Activated CD4-positive, alpha-beta T cell treated with anti-CD3 and anti-CD28 coated beads, Interleukin-2, Interleukin-6, amounts not matched to agents 100 ng/mL and 50 ng/mL, durations not matched to agents 16 hours and 8 hours (primary cell): Measurements from ENCODE around the gene MED12L.
A peak's percentile ranks its signal among the peaks of the same experiment; 100 is the strongest.

ENCODE experiments used
- DNase-seq: peaks from one replicate; pipeline ENCODE4 v3.0.0-alpha.2; 2020

The MED12L gene

GRCh38 chr3:151329363-151329762 lies 243.9 kb downstream of the MED12L start, which contains the start of gene P2RY13:
P2RY13 (minus strand) TSS chr3:151329549; CDS start chr3:151329528, 21 bp downstream.
- DNase-seq = no peak

GRCh38 chr3:151330379-151330778 lies 244.9 kb downstream of the MED12L start:
- DNase-seq = no peak

DNA sequence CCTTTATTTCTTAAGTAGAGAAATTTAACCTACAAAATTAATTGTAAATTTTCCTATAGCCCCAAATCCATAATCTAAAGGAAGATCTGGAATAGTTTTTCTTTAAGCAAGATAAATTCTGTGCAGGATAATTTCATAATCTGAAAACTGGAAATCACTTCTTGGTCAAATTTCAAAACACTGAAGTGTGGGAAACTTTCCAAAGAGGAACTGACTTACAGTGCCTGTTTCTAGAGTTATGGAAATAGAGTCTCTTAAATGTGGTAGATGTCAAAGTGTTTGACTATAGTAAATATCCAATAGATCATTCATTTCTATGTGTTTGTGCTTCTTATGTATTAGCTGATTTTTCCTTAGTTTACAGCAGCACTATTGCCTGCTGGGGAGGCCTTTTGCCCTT lies 245.4 kb downstream of the MED12L start:
- no peak for DNase-seq

GRCh38 chr3:151331696-151332095 lies 246.2 kb downstream of the MED12L start:
- DNase-seq = no peak

GRCh38 chr3:151345859-151346258 lies 260.4 kb downstream of the MED12L start:
- no peak for DNase-seq

- DNase-seq = no peak
These were observed 260.8 kb downstream of the MED12L start for GRCh38 chr3:151346292-151346691.

- DNase-seq = no peak
These were observed 262.0 kb downstream of the MED12L start for GRCh38 chr3:151347432-151347831.

DNA sequence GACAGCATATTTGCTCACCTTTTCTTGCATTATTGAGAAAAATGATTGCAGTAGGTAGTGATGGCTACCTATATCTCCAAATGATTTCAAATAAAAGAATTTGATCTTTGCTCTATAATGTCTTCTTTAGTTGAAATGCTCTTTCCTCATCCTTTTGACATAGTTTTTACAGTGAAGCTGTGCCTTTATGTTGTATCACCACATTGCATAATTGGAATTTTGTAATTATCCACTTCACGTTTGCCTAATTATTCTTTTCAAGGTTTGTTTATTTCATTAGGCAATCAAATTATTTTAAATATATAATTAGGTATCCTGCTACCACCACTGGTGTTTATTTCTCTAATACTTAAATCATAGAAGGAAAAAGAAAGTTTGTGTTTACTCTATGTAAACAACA lies 265.2 kb downstream of the MED12L start:
- no peak for DNase-seq

DNA sequence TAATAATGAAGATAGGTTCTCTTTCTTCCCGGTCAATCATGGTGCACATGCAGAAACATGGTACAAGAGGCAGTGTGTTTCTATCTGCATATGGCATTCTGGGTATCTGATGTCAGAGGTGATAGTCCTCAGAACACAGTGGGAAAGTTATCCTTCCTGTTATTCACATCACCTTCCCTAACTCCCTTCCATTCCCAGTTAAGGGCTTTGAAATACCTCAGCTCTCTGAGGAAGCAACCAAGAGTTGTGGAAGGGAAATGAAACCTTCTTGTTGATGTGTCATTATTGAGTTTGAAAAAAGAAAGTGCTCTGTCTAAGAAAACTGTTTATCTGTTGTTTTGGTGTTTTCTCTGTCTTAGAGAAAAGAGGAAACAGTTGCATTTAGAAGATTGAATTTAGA lies 265.8 kb downstream of the MED12L start:
- no peak for DNase-seq

DNA sequence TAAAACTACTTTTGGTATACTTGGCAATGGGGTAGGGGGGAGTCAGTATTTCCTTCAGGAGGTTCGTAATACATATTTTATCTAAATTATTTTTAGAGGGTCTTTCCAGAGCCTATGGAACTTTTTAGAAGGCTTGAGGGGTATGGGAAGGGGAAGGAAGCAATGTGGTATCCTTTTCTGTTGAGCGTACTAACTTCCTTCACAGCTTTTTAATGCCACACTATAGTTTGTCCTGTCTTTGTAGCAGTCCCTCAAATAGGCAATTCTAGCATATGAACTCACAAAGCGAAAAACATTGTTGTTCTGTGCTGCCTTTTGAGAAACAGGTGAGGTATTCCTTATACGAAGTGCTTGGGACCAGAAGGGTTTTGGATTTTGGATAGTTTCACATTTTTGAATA lies 266.2 kb downstream of the MED12L start:
- DNase-seq = no peak

DNA sequence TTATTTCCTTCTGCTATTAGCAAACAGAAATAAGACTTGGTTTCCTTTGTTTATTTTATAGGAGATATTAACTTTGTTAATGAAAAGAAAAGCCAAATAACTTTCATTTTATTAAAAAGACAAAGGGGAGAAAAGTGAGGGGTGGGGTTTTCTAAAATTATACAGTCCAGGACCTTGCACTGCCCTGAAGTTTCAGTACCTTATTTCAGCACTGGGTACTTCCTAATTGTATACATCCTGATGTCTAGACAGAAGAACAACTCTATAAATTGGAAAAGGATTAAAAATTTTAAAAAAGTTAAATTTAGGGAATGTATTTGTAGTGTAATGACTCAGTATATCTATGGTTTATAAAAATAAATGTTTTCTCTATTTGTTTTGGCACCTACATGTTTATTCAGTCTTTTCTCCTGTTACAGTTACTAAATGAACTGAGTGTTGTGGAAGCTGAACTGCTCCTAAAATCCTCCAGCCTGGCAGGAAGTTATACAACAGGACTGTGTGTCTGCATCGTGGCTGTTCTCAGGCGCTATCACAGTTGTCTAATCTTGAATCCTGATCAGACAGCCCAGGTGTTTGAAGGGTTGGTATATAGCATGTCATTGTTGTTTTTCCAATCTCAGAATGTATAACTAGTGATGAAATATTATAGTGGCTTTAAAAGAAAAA lies 271.5 kb downstream of the MED12L start:
- no peak for DNase-seq

DNA sequence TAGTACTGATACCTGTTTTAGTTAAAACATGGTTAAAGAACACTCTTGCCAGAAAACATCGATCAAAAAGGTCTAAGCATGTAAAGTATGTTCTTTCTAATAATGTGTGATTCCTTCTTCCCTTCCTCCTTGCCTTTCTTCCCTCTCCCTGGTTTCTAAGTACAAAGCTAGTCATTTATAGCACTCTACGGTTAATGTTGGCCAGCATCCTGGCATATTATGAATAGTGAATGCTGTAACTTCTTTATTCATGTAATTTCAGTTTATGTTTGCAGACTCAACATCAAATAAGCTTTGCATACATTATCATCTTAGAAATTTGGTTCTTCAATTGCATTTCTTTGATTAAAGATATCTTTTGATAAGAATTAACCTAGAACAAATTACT lies 272.0 kb downstream of the MED12L start:
- DNase-seq = no peak

GRCh38 chr3:151362751-151363174 lies 277.3 kb downstream of the MED12L start:
- no peak for DNase-seq

DNA sequence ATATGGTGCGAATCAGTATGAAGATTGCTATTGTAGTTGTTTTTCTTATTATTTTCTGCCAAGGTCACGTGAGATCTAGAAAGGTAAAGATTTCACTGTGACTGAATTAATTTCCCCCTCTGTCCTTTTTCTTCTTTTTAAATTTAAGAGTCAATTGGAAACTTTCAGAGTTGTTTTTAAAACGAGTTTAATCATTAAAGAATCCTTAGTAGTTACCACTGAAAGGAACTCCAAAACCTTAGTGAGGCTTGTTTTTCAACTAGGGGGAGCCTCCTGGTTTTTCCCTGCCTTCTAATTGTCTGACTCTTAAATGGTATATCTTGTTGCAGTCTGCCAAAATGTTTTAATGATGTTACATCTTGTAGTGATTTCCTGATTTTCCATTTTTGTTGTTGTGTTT lies 281.5 kb downstream of the MED12L start:
- no peak for DNase-seq

GRCh38 chr3:151367448-151367847 lies 282.0 kb downstream of the MED12L start:
- no peak for DNase-seq

DNA sequence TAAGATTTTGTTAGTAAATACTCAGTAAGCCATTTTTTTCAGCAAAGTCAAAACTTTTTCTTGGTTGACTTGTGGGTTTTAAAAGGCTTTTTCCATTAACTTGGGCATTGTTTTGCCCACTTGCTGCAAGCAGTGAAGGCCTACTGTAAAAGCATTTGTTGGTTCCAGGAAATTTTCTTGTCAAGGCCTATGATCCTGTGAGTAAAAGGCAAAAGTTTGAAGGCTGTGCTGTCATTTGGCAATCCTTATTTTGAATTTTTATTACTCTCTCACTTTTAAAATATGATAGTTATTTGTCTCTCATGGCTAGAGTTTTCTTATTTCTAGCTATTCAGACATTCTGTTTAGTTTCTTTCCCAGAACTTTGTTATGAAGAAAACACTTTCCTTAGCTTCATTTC lies 286.1 kb downstream of the MED12L start:
- DNase-seq = no peak

GRCh38 chr3:151372063-151372820 lies 286.8 kb downstream of the MED12L start:
- no peak for DNase-seq

DNA sequence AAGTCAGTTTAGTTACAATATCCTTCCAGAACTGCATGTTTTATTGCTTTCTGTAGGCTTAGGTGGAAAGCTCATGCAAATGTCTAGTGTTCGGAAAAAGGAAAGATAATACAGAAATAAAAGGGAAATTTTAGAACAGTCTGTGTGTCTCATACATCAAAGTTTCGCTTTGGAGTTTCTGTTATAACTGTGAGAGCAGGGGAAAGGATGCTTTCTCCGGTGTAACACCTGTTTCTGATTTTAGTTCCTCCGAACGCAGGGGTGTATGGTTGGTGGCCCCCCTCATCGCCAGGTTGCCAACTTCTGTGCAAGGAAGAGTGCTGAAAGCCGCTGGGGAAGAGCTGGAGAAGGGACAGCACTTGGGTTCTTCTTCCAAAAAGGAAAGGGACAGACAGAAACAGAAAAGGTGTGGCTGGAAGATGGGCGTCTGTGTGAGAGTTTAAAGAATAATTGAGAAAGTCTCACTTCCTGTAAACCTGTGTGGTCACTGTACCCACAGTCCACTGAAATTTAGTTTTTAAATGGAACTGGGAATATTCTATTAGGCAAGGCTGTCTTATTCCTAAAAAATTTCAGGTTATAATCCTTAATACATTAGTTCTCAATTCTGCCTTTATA lies 292.4 kb downstream of the MED12L start:
- DNase-seq = no peak

DNA sequence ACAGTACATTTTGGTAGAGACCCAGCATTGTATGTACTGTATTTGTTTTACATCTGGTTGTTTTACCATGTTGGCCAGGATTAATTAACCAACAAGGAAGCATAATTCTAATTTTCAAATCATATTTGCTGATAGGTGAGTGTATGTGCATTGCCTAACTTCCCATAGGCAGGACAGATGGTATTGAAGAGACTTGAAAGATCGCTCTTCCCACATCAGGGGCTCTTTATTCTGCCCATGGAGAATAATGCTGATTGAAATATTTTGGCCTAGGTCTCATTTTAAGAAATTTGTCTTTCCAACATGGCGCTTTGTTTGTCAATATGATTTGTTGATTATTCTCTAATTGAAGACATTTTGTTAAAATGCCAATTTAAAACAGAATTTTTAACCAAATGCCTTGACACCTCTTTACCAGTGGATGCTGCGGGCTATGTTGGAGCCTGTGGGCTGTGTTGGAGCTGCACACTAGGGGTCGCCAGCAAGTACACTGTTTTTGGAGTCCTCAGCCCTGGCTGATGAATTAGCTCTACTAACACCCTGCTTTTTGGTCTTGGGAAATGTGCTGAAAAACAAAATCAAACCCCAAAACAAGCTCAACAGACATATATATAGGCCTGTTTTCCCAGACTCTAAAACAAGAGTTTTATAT lies 293.7 kb downstream of the MED12L start:
- DNase-seq = peak; percentile 24

DNA sequence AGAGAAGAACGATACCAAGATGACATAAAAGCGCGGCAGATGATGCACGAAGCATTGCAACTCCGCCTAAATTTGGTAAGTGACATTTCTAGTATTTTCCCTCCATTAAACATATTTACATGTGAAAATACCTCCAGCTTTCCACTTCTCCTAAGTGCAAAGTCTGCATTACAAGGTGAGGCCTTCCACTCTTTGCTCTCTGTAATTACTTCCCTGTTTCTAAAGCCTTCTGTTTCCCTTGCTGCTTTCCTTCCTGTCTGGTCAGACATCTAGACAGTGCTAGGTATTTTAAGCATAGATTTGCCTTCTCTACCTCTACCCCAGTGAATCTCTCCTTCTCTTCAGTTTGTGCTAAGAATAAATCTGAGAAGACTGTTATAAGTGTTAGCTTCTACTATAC lies 297.2 kb downstream of the MED12L start:
- DNase-seq = no peak

- DNase-seq = no peak
These were observed 297.6 kb downstream of the MED12L start for GRCh38 chr3:151383111-151383510.

DNA sequence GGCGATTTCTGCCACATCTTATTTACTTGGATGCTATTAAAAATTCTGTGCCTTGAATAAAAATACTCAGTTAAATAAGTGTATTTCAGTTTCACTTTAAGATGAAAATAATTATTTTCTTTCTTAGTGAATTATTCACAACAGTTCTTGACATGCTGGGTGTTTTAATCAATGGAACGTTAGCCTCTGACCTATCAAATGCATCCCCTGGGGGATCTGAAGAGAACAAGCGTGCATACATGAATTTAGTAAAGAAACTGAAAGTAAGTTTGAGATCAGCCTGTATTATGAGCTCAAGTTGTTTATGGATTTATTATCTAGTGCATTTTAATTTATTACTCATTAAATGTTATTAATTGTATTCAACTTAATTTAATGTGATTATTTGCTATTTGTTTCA lies 298.5 kb downstream of the MED12L start:
- no peak for DNase-seq

GRCh38 chr3:151384741-151385174 lies 299.3 kb downstream of the MED12L start, which contains the start of gene P2RY12:
P2RY12 (minus strand) TSS chr3:151384753; CDS start chr3:151338845, 45,908 bp downstream.
- no peak for DNase-seq
